IPS-15b (cell line): ENCODE results near the gene ZDHHC5.

ENCODE experiments used
- H3K27me3 ChIP-seq: one replicate; pipeline ENCODE4 v1.6.1; 2013; ENCODE audit warnings: low read length; ENCODE audit not compliant: control insufficient read depth, insufficient read depth
- H3K36me3 ChIP-seq: one replicate; pipeline ENCODE4 v1.6.1; 2013; ENCODE audit warnings: low read length; ENCODE audit not compliant: control insufficient read depth, insufficient read depth
- H3K4me1 ChIP-seq: one replicate; pipeline ENCODE4 v1.6.1; 2013; ENCODE audit warnings: mild to moderate bottlenecking, low read length; ENCODE audit not compliant: control insufficient read depth, insufficient read depth
- H3K4me3 ChIP-seq: one replicate; pipeline ENCODE4 v1.5.1; 2013; ENCODE audit warnings: low read depth, low read length
- H3K9ac ChIP-seq: one replicate; pipeline ENCODE4 v1.6.1; 2013; ENCODE audit warnings: low read depth, mild to moderate bottlenecking, low read length
- H3K9me3 ChIP-seq: one replicate; pipeline ENCODE4 v1.6.1; 2013; ENCODE audit warnings: mild to moderate bottlenecking, low read length; ENCODE audit not compliant: control insufficient read depth, insufficient read depth

The ZDHHC5 gene

GRCh38 chr11:57635246-57635645 is 32.7 kb upstream of the ZDHHC5 start:
- H3K9ac ChIP-seq = no peak overlapping the region
- H3K27me3 ChIP-seq = peaks cover 9% of the 10 kb centered on the region
- peaks cover 2% of the 10 kb centered on the region for H3K4me1 ChIP-seq
- no peak overlapping the region for H3K4me3 ChIP-seq
- no peaks in the 10 kb centered on the region for H3K9me3 ChIP-seq
- peaks cover 4% of the 10 kb centered on the region for H3K36me3 ChIP-seq

DNA sequence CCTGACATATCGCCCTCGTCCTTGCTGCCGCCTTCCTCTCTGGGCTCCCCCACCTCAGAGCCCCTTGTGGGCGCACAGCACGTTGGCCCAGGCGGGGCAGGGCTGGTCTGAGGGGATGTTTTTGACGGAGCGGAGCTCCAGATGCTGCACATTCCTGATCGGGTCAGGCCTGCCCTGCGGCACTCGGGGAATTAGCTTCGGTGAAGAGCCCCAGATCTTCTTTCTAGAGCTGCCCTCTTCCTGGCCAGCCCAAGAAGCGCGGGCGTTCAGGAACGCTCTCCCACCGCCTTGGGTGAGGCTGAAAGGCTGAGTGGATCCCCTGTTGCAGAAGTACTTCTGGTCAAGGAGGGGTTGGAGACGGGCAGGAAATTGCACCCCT is 30.3 kb upstream of the ZDHHC5 start:
- peaks cover 5% of the 10 kb centered on the region for H3K27me3 ChIP-seq
- peak overlapping the region; percentile 66 for H3K4me3 ChIP-seq
- peak overlapping the region; percentile 85 for H3K9ac ChIP-seq
- peaks cover 4% of the 10 kb centered on the region for H3K36me3 ChIP-seq
- no peaks in the 10 kb centered on the region for H3K9me3 ChIP-seq
- H3K4me1 ChIP-seq = peaks cover 18% of the 10 kb centered on the region

- Histone ChIP-seq H3K9me3 (no peaks in the 10 kb centered on the region), H3K9ac (peak overlapping the region; percentile 99), H3K4me1 (peaks cover 21% of the 10 kb centered on the region), H3K27me3 (peaks cover 4% of the 10 kb centered on the region), H3K4me3 (peak overlapping the region; percentile 99), H3K36me3 (peaks cover 4% of the 10 kb centered on the region)
Observed at GRCh38 chr11:57638005-57638781, 29.7 kb upstream of the ZDHHC5 start.

DNA sequence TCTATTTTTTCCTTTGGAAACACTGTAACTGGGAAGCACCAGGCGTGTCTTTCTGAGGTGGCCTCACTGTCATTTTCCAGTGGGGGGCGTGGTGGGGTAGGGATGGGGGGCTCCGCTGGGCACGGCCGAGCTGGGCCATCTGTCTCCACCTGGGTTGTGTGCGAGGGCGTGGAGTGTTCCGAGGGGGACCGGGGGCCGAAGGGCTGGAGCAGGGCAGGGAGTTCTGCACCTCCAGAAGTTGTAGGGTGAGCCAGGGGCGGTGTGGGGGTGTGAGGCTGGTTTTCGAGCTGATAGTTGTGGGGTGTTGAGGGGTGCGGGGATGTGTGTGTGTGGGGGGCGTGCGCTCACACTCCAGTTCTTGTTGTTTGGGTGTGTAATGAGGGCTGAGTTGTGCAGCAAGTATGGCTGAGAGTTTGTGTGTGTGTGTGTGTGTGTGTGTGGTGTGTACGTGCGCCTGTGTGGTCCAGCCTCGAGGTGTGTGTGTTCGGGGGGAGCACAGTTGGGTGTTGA is 29.0 kb upstream of the ZDHHC5 start:
- H3K27me3 ChIP-seq = peaks cover 3% of the 10 kb centered on the region
- peaks cover 27% of the 10 kb centered on the region for H3K4me1 ChIP-seq
- no peaks in the 10 kb centered on the region for H3K9me3 ChIP-seq
- H3K4me3 ChIP-seq = peak overlapping the region; percentile 99
- H3K9ac ChIP-seq = peak overlapping the region; percentile 99
- H3K36me3 ChIP-seq = peaks cover 4% of the 10 kb centered on the region

- Histone ChIP-seq H3K9me3 (no peaks in the 10 kb centered on the region), H3K36me3 (peaks cover 4% of the 10 kb centered on the region), H3K27me3 (no peaks in the 10 kb centered on the region), H3K4me3 (peak overlapping the region; percentile 99), H3K4me1 (peaks cover 28% of the 10 kb centered on the region), H3K9ac (peak overlapping the region; percentile 98)
Observed at GRCh38 chr11:57639321-57640067, 28.4 kb upstream of the ZDHHC5 start.

- H3K36me3 ChIP-seq = peaks cover 4% of the 10 kb centered on the region
- peaks cover 29% of the 10 kb centered on the region for H3K4me1 ChIP-seq
- H3K9ac ChIP-seq = peak overlapping the region; percentile 98
- no peaks in the 10 kb centered on the region for H3K9me3 ChIP-seq
- no peaks in the 10 kb centered on the region for H3K27me3 ChIP-seq
- peak overlapping the region; percentile 95 for H3K4me3 ChIP-seq
Observed at GRCh38 chr11:57640068-57640800, 27.7 kb upstream of the ZDHHC5 start.

- Histone ChIP-seq H3K36me3 (peaks cover 4% of the 10 kb centered on the region), H3K4me3 (peak overlapping the region; percentile 95), H3K4me1 (peaks cover 38% of the 10 kb centered on the region), H3K9ac (no peak overlapping the region), H3K27me3 (no peaks in the 10 kb centered on the region), H3K9me3 (no peaks in the 10 kb centered on the region)
Observed at GRCh38 chr11:57641011-57641807, 26.7 kb upstream of the ZDHHC5 start.

GRCh38 chr11:57643802-57644201 is 24.1 kb upstream of the ZDHHC5 start:
- no peaks in the 10 kb centered on the region for H3K9me3 ChIP-seq
- H3K4me3 ChIP-seq = no peak overlapping the region
- H3K9ac ChIP-seq = no peak overlapping the region
- H3K27me3 ChIP-seq = no peaks in the 10 kb centered on the region
- H3K4me1 ChIP-seq = peaks cover 52% of the 10 kb centered on the region
- peaks cover 4% of the 10 kb centered on the region for H3K36me3 ChIP-seq

DNA sequence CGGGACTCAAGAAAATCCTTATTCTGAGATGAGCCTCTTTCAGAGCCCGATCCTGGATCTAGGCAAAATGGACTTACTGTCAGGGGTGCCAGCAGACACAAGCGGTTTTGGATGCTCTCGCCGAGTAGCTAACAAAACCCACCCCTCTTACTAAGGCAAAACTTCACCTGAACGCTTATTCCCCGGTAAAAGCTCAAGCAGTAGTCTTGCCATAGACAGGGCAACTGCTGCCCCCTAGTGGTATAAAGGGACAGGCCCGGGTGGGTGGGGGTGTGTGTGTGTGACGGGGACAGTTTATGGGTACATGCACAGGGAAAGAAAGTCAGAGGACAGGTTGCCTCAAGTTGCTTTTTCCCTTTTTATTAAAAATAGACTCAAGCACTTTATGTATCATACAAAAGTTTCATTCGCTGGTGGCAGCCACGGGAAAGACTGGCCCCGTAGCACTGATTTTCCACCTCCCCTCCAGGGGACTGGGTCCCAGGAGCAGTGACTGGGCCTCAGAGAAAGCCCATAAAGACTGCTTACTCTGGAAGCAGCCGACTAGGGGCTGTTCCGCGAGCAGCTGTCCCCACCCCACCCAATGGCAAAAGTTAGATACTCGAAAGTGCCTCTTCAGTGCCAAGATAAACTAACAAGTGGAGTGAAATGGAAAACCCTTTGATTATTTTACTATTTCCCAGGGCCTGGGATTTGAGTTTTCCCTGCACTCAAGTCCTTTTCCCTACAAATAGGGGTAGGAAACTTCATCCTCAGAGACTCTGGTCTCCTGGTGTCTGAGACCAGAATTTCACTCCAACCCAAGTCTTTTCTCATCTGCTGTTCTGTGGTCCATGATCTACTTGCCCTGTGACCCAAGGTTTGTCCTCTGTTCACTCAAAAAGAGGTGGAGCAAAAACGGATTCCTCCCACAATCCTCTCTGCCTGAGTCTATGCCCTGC is 22.9 kb upstream of the ZDHHC5 start:
- no peaks in the 10 kb centered on the region for H3K9me3 ChIP-seq
- peaks cover 55% of the 10 kb centered on the region for H3K4me1 ChIP-seq
- H3K27me3 ChIP-seq = no peaks in the 10 kb centered on the region
- no peak overlapping the region for H3K9ac ChIP-seq
- no peaks in the 10 kb centered on the region for H3K36me3 ChIP-seq
- no peak overlapping the region for H3K4me3 ChIP-seq

- peaks cover 55% of the 10 kb centered on the region for H3K4me1 ChIP-seq
- no peaks in the 10 kb centered on the region for H3K27me3 ChIP-seq
- H3K9ac ChIP-seq = peak overlapping the region; percentile 47
- H3K36me3 ChIP-seq = no peaks in the 10 kb centered on the region
- no peaks in the 10 kb centered on the region for H3K9me3 ChIP-seq
- H3K4me3 ChIP-seq = no peak overlapping the region
Observed at GRCh38 chr11:57645689-57646085, 22.2 kb upstream of the ZDHHC5 start.
